ENCODE data around the gene DMTF1. TPM values are rescaled to one million over a fixed set of nuclear protein-coding genes. Genes with fewer than 3 reads are reported as not detected.

The DMTF1 gene
- total and polyA plus RNA-seq, 10 of the 15 experiments (the other 5 are each of a cell fraction or from before 2014, with no cell fraction given), result 24.3 to 191 (median 72.0) TPM

- TF ChIP-seq ZBTB33 (IDR thresholded peaks at IDR 0.05) (no peak), STAT3 (IDR thresholded peaks at IDR 0.05; ENCODE audit: low read depth, low read length) (no peak), PKNOX1 (IDR thresholded peaks at IDR 0.05) (0 out of 2 replicates have a peak, but pooled peaks have one; percentile 42), RUNX3 (IDR thresholded peaks at IDR 0.05; ENCODE audit: low read length) (peak; percentile 53; the same call in 1 of the 2 replicates), E2F4 (IDR thresholded peaks at IDR 0.05; ENCODE audit: low read depth, low read length) (peak; percentile 86), WRNIP1 (IDR thresholded peaks at IDR 0.05; ENCODE audit: borderline replicate concordance, low read depth, low read length) (no peak), RAD51 (IDR thresholded peaks at IDR 0.05) (no peak), PAX5 (IDR thresholded peaks at IDR 0.05; ENCODE audit: borderline replicate concordance, low read depth, low read length) (0 out of 2 replicates have a peak, but pooled peaks have one; percentile 6), LARP7 (IDR thresholded peaks at IDR 0.05) (peak; percentile 84), ATF3 (IDR thresholded peaks at IDR 0.05; ENCODE audit: borderline replicate concordance, extremely low read depth, low read depth, low read length) (no peak), SMARCA5 (IDR thresholded peaks at IDR 0.05) (0 out of 2 replicates have a peak, but pooled peaks have one; percentile 11), E4F1 (IDR thresholded peaks at IDR 0.05; ENCODE audit: borderline replicate concordance, partially characterized antibody) (no peak), GATAD2B (conservative IDR thresholded peaks at IDR 0.05; ENCODE audit: low read depth) (peak; percentile 94), TCF3 (IDR thresholded peaks at IDR 0.05; ENCODE audit: borderline replicate concordance, insufficient read depth, low read depth, low read length) (peak; percentile 97), PRDM15 (CRISPR knock-in tag; IDR thresholded peaks at IDR 0.05) (no peak), ATF2 (IDR thresholded peaks at IDR 0.05; ENCODE audit: low read length) (peak; percentile 40; the same call in 1 of the 2 replicates)
Measured at GRCh38 chr7:87152112-87152896, at the start of gene DMTF1 (continued).

Measured in GM12878 (cell line).